GM20431 (cell line): ENCODE data around the gene CRB2.

Source experiments
- in situ Hi-C: fragments of 300-500 bp; cut with MseI, MboI; formaldehyde crosslinking; loops from one replicate; pipeline ENCODE4 v1.15.0; 2020; ENCODE audit warnings: low sequenced_read_pairs; ENCODE audit not compliant: unreplicated experiment

Gene CRB2

GRCh38 chr9:123344192-123344949 is 11.6 kb upstream of the CRB2 start:
- in situ Hi-C loops: loop anchor here (10.0 to 25.0 kb wide), 2 partner anchors 107 to 260 kb away; no protein-coding TSS in a partner anchor

DNA sequence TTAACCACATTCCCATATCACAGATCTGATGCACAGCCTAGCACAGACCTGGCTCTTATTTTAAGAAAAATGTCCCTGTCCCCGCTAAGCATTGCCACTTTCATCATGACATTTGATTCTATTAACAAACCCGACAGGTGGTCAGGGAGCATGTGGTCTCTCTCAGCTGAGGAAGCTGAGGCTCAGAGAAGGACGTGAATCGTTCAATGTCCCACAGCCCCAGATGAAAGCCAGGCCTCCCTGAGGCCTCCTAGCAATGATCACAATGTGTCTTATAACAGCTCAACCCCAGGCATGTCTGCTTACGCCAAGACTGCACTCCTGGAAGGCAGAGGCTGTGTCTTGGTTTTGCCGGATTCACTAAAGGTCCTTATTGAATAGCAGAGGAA is 10.4 kb upstream of the CRB2 start:
- in situ Hi-C loops: loop anchor here (10.0 to 25.0 kb wide), 2 partner anchors 108 to 261 kb away; no protein-coding TSS in a partner anchor

DNA sequence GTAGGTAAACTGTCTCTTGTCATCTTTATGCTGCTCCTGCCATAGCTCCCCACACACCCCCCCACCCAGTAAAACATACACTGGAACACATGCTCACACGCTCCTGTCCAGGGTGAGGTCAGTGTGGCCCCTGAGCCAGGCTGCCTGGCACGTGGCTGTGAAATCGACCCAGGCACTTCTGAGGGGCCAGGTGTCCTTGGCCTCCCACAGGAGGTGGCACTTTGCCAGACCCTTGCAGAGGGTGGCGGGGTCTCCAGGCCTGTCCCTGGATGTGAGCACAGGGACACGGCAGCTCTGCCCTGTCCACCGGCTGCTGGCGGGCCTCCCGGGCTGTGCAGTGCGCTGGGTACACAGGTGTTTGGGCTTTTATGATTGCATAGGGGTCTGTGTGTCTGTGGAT is 10.0 kb upstream of the CRB2 start:
- in situ Hi-C loops: loop anchor here (10.0 to 25.0 kb wide), 2 partner anchors 109 to 261 kb away; no protein-coding TSS in a partner anchor

GRCh38 chr9:123346826-123347225 is 9.2 kb upstream of the CRB2 start:
- in situ Hi-C loops: loop anchor here (10.0 to 25.0 kb wide), 2 partner anchors 110 to 262 kb away; no protein-coding TSS in a partner anchor

DNA sequence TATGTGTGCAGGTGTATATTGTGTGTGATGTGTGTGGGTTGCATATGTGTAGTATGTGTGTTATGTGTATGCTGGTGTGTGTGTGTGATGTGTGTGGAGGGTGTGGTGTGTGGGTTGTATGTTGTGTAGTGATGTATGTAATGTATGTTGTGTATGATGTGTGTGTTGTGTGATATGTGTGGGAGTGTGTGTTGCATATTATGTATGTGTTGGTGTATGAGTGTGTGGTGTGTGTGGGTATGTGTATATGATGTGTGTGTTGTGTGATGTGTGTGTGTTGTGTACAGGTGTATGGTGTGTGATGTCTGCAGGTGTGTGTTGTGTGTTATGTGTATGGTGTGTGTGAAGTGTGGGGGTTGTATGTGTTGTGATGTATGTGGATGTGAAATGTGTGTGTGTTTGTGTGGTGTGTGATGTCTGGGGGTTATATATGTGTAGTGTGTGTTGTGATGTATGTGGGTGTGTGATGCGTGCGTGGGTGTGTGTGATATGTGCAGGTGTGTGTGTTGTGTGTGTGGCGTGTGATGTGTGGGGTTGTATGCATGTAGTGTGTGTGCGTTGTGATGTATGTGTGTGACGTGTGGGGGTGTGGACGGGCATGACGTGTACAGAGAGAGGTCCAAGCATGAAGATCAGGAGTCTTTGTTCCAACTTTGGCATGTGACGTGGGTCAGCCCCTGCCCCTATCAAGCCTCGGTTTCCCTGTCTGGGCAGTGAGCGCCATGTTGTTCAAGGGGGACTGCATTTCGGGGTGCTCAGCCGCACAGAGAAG is 8.5 kb upstream of the CRB2 start:
- in situ Hi-C loops: loop anchor here (10.0 to 25.0 kb wide), 2 partner anchors 110 to 263 kb away; no protein-coding TSS in a partner anchor

- in situ Hi-C loops: loop anchor here (10.0 to 25.0 kb wide), 2 partner anchors 111 to 264 kb away; no protein-coding TSS in a partner anchor
Observed at GRCh38 chr9:123348317-123348992, 7.5 kb upstream of the CRB2 start.

DNA sequence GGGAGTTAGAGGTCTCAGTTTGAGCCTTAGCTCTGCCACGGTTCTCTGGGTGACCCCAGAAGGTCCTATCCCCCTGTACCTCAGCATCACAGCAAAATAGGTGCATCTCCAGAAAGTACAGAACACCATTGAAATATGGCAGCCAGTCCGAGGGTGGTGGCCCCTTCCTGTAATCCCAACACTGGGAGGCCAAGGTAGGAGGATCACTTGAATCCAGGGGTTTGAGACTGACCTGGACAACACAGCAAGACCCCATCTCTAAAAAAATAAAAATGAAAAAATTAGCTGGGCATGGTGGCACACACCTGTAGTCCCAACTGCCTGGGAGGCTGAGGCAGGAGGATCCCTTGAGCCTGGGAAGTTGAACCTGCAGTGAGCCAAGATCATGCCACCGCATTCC is 7.0 kb upstream of the CRB2 start:
- in situ Hi-C loops: loop anchor here (10.0 to 25.0 kb wide), 2 partner anchors 112 to 264 kb away; no protein-coding TSS in a partner anchor

GRCh38 chr9:123349691-123350480 is 6.1 kb upstream of the CRB2 start:
- in situ Hi-C loops: loop anchor here (10.0 to 25.0 kb wide), 2 partner anchors 113 to 265 kb away; no protein-coding TSS in a partner anchor

DNA sequence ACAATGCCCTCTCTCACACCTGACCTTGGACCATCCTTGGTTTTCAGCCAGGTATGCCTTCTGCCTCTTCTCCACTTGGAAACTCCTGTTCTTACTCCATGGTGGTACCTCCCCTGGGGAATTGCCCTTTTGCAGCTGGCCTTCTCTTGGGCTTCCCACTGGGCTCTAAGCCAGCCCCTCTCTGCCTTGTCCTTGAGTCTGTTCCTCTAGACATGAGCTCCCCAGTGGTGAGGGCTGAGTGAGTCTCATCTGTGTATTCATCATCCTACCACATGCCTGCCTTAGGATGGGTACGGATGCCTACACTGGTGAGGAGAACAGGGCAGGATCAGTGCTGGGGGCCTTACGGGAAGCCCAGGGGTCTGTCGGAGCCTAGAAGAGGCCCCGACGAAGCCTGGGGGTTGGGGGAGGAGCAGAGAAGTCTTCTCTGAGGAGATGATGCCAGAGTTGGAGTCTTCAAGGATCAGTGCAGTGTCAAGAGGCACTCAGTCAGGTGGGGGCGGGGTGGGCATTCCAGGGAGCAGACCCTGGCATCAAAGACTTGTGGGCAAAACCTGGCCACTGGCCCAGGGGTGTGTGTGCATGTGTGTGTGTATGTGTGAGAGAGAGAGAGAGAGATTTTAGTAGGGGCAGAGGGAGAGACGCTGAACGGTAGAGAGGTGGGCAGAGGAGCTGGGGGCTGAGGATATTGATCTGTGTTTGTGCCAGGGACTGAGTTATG is 5.2 kb upstream of the CRB2 start:
- in situ Hi-C loops: no loop called here

- in situ Hi-C loops: no loop called here
Observed at GRCh38 chr9:123353041-123353440, 3.0 kb upstream of the CRB2 start.

DNA sequence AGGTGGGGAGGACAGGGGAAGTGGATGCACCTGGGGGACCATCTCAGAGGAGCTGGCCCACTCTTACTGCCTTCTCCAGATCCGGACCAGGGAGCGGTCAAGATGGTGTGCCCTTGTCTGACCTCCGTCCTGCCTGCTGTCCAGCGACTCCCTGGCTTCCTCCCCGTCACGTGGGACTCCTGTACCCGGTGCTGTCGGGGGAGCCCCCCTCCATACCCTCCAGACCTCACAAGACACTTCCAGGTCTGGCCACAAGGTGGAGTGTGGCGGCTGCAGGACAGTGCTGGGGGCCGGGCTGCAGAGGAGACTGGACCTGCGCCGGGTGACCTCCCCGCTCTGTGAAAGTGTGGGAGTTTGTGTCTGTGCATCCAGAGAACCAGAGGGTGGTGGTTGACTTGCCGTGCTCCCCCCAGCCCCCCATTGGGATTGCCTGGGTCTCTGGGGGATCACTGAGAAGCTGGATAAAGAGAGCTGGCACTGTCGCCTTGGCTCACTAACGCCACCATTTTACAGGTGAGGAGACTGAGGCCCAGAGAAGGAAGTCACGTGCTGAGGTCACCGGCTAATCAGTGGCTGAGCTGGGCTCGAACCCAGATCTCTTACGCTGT is 1.9 kb upstream of the CRB2 start:
- in situ Hi-C loops: no loop called here

DNA sequence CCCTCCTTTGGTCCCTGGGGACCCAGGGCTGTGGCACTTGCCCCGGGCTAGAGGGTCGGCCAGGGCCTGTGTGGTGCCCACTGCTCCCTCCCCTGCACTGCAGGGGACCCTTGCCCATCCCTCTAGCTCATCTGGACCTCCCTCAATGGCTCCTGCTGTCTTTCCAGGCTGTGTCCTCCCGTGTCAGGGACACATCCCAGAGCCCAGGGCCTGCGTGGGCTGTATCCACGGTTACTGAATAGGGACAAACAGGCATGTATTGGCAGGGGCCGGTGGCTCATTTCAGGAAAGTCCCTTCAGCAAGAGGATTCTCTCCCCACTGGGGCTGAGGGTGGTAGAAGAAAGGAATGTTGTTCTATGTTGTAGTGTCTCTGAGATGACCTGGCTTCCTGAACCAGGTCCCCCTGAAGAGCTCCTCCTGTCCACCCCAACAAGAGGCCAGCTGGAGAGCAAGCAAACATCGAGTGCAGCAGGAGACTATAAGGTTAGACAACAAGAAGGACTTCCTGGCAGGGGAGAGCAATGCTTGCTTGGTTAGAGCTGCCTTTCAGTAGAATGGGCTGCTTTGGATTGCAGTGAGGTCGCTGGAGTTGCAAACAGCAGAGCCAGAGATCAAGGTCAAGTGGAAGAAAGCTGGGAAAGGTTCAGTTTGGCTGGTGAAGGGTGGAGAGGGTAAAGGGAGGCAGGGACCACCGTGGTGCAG is 1.0 kb upstream of the CRB2 start:
- in situ Hi-C loops: no loop called here

GRCh38 chr9:123356851-123357742 is 1.1 kb downstream of the CRB2 start:
- in situ Hi-C loops: no loop called here

DNA sequence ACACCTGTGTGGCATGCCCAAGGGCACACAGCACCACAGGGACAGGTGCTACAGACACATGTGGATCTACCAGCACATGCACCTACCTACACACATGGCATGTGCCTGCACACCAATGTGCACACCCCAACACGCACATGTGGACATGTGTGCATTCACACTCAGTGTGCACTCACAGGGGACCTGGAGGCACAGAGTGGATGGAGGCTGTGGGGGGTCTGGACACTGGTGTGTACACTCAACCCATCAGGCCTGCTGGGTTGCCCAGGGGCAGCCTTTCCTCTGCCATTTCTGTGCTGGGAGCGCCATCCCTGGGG is 1.7 kb downstream of the CRB2 start:
- in situ Hi-C loops: no loop called here

- in situ Hi-C loops: no loop called here
Observed at GRCh38 chr9:123358181-123358905, 2.3 kb downstream of the CRB2 start.

DNA sequence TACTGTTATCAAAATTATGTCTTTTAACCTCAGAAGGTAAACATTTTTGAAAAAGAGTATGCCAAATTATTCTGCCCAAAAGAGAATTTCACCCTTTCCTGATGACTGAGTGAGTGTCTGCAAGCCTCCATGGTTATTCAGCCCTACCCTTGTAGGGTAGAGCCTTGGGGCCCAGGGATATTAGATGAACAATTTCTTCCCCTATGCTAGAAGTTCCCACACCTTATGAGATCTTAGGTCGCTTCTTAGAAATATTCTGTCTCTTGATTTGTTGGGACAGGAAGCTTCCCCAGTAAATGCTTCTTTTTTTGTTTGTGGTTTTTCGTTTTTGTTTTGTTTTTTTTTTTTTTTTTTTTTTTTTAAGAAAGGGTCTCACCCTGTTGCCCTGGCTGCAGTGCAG is 3.1 kb downstream of the CRB2 start:
- in situ Hi-C loops: no loop called here
